Amygdala (tissue), 56 donors: ENCODE measurements around the gene SLAMF1.
"Not testable (repeated sequence)": the region's sequence is repeated elsewhere in the genome, so short reads cannot be mapped to it uniquely, and the experiment has no call there.

Source experiments
- DNase-seq, 56 donors: peaks; one replicate each; lab custom pipeline; 2025; lab: John Stamatoyannopoulos, UW

The SLAMF1 gene

GRCh38 chr1:160666079-160666442, 19.2 kb upstream of the SLAMF1 start:
- no peak for DNase-seq

GRCh38 chr1:160665330-160666078, 18.7 kb upstream of the SLAMF1 start:
- no peak for DNase-seq

GRCh38 chr1:160664573-160665051, 17.8 kb upstream of the SLAMF1 start:
- no peak for DNase-seq

- DNase-seq, result no peak
These were observed 16.1 kb upstream of the SLAMF1 start for GRCh38 chr1:160662910-160663309.

GRCh38 chr1:160659566-160659965, 12.7 kb upstream of the SLAMF1 start:
- no peak for DNase-seq

- no peak for DNase-seq
These were observed 12.0 kb upstream of the SLAMF1 start for GRCh38 chr1:160658814-160659193.

GRCh38 chr1:160658162-160658813, 11.4 kb upstream of the SLAMF1 start:
- DNase-seq, result no peak

- DNase-seq, result no peak
These were observed 10.5 kb upstream of the SLAMF1 start for GRCh38 chr1:160657250-160657781.

GRCh38 chr1:160656737-160657136, 9.9 kb upstream of the SLAMF1 start:
- no peak for DNase-seq

- no peak for DNase-seq
These were observed 6.8 kb upstream of the SLAMF1 start for GRCh38 chr1:160653620-160654016.

- no peak for DNase-seq
These were observed 6.2 kb upstream of the SLAMF1 start for GRCh38 chr1:160652924-160653619.

GRCh38 chr1:160652065-160652641, 5.3 kb upstream of the SLAMF1 start:
- DNase-seq, result not testable (repeated sequence)

GRCh38 chr1:160651433-160652064, 4.7 kb upstream of the SLAMF1 start:
- DNase-seq, result no peak

- DNase-seq, result no peak
These were observed 481 bp upstream of the SLAMF1 start for GRCh38 chr1:160647329-160647720.

- DNase-seq, result no peak
These were observed 664 bp downstream of the SLAMF1 start for GRCh38 chr1:160646180-160646579.

GRCh38 chr1:160645386-160646130, 1.3 kb downstream of the SLAMF1 start:
- DNase-seq, result no peak

GRCh38 chr1:160644399-160644798, 2.4 kb downstream of the SLAMF1 start:
- DNase-seq, result no peak

GRCh38 chr1:160643138-160643537, 3.7 kb downstream of the SLAMF1 start:
- no peak for DNase-seq

- no peak for DNase-seq
These were observed 4.6 kb downstream of the SLAMF1 start for GRCh38 chr1:160642281-160642644.
